Measurements from ENCODE around the gene MED12. TPM values are rescaled to one million over a fixed set of nuclear protein-coding genes. Genes with fewer than 3 reads are reported as not detected.

MED12 gene
- total RNA-seq, 2 experiments from 2014 or later, result 23.1 to 31.1 TPM

DNA sequence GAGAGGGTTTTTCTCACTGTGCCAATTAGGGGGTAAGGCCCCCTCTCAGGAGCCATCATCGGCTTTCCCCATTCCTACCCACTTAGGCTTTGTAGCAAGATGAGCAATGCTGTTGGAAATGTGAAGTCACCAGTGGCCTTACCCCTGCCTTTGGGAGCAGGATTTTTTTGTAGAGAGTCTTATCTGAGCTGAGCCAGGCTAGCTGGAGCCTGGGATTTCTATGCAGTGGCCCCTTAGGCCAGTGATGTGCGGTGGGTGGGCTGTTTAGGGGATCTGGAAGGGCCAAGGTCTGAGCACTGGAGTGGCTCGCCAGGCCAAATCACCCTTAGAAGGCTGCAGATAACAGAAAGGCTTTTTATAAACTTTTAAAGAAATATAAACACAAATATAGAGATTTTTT lies 16.1 kb upstream of the MED12 start:
- Histone ChIP-seq H3K36me3 (ENCODE audit: insufficient read depth, low read length) (0 out of 2 replicates have a peak, but pooled peaks cover 6% of the 10 kb centered on the region), H3K9me3 (ENCODE audit: low read length) (no peaks in the 10 kb centered on the region), H3K79me2 (ENCODE audit: insufficient read depth, low read depth, low read length) (no peaks in the 10 kb centered on the region), H3K27ac (ENCODE audit: low read depth, low read length, poor library complexity, severe bottlenecking) (peak overlapping the region; percentile 61), H3K4me2 (ENCODE audit: low read length) (no peak overlapping the region), H3K9me2 (ENCODE audit: insufficient read depth, low read length) (no peaks in the 10 kb centered on the region), H3K4me3 (ENCODE audit: low read depth, low read length, poor library complexity, severe bottlenecking) (no peak overlapping the region), H3K4me1 (ENCODE audit: insufficient read depth, low read length, poor library complexity, severe bottlenecking) (peaks cover 29% of the 10 kb centered on the region), H2AFZ (ENCODE audit: low read length) (no peak overlapping the region), H4K20me1 (ENCODE audit: insufficient read depth, low read length) (no peaks in the 10 kb centered on the region)
- BruUV-seq (replicated peaks), result no TSS peak
- POLR2A ChIA-PET, result interaction anchor here (1.5 to 3.6 kb wide), 3 partner anchors 10 to 263 kb away, joined by 4 to 17 read pairs (median 10); partner anchors contain the start of genes IL2RG, MED12 and TAF1
- TF ChIP-seq EZH2phosphoT487 (IDR thresholded peaks at IDR 0.05; ENCODE audit: borderline replicate concordance, low read depth, low read length), result no peak
- TF ChIP-seq, protein P1, sequence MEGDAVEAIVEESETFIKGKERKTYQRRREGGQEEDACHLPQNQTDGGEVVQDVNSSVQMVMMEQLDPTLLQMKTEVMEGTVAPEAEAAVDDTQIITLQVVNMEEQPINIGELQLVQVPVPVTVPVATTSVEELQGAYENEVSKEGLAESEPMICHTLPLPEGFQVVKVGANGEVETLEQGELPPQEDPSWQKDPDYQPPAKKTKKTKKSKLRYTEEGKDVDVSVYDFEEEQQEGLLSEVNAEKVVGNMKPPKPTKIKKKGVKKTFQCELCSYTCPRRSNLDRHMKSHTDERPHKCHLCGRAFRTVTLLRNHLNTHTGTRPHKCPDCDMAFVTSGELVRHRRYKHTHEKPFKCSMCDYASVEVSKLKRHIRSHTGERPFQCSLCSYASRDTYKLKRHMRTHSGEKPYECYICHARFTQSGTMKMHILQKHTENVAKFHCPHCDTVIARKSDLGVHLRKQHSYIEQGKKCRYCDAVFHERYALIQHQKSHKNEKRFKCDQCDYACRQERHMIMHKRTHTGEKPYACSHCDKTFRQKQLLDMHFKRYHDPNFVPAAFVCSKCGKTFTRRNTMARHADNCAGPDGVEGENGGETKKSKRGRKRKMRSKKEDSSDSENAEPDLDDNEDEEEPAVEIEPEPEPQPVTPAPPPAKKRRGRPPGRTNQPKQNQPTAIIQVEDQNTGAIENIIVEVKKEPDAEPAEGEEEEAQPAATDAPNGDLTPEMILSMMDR (conservative IDR thresholded peaks at IDR 0.05; ENCODE audit: low read length), result no peak
- DNase-seq (ENCODE audit: low spot score), result no peak
- intact Hi-C loops (cut with micrococcal nuclease; ENCODE audit: unreplicated experiment), result no loop called here
- CTCF ChIA-PET (ENCODE audit: unreplicated experiment), result interaction anchor here (0.5 kb wide), 1 partner anchor 16 kb away, joined by 3 read pairs; the partner anchor contains the start of gene MED12

DNA sequence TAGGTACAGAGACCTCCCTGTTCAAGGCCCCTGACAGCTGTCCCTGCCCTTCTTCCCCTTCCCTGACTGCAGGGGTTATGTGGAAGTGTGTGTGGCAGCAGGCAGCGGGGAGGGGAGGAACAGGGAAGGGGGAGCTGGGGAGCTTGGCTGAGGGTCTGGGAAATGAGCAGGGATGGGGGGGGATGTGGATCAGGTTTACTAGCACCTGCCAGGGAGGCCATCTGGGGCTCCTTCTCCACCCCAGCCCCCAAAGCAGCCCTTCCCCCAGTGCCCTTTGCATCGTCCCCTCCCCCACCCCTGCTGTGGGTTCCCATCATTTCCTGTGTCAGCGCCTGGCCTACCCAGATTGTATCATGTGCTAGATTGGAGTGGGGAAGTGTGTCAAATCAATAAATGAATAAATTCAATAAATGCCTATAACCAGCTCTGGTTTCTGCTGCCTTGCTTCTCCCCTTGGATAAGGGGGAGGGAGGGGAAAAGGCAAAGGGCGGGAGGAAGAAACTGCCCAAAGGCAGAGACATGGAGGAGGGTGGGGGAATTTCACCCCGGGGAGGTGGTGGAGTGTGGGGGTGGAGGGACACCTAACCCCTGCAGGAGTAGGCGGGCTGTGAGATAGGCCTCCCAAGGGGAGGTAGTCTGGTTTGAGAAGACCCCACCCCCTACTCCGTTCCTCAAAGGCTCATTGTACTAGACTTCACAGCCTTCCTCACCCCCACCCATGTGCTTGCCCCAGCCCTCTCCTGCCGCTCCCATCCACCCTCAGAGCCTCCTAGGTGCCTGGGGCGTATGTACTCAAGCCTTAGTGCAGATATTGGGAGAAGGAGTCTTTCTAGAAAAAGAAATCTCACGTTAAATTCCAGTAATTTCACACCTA lies 15.0 kb upstream of the MED12 start:
- no peaks in the 10 kb centered on the region for H3K79me2 ChIP-seq (ENCODE audit: insufficient read depth, low read depth, low read length)
- peak overlapping the region; percentile 61 for H3K27ac ChIP-seq (ENCODE audit: low read depth, low read length, poor library complexity, severe bottlenecking)
- peak overlapping the region; percentile 37 for H3K4me3 ChIP-seq (ENCODE audit: low read depth, low read length, poor library complexity, severe bottlenecking)
- intact Hi-C loops (cut with micrococcal nuclease; ENCODE audit: unreplicated experiment), result no loop called here
- ChIA-PET POLR2A (interaction anchor here (1.5 to 3.6 kb wide), 3 partner anchors 9 to 262 kb away, joined by 4 to 17 read pairs (median 10); partner anchors contain the start of genes IL2RG, MED12 and TAF1), CTCF (ENCODE audit: unreplicated experiment) (no interaction called here)
- peak overlapping the region; percentile 26; the same call in 1 of the 2 replicates for H2AFZ ChIP-seq (ENCODE audit: low read length)
- no peaks in the 10 kb centered on the region for H4K20me1 ChIP-seq (ENCODE audit: insufficient read depth, low read length)
- H3K36me3 ChIP-seq (ENCODE audit: insufficient read depth, low read length), result peaks cover 15% of the 10 kb centered on the region
- no peaks in the 10 kb centered on the region for H3K9me2 ChIP-seq (ENCODE audit: insufficient read depth, low read length)
- TF ChIP-seq, protein P1 (conservative IDR thresholded peaks at IDR 0.05; ENCODE audit: low read length), result no peak
- no peak for TF ChIP-seq EZH2phosphoT487 (IDR thresholded peaks at IDR 0.05; ENCODE audit: borderline replicate concordance, low read depth, low read length)
- H3K9me3 ChIP-seq (ENCODE audit: low read length), result no peaks in the 10 kb centered on the region
- no TSS peak for BruUV-seq (replicated peaks)
- H3K4me1 ChIP-seq (ENCODE audit: insufficient read depth, low read length, poor library complexity, severe bottlenecking), result peaks cover 25% of the 10 kb centered on the region
- DNase-seq (ENCODE audit: low spot score), result peak; percentile 60
- H3K4me2 ChIP-seq (ENCODE audit: low read length), result peak overlapping the region; percentile 67
